OCI-M2 (cell line): Measurements from ENCODE around the gene TECRL.

ENCODE experiments used
- DNase-seq: peaks from one replicate; lab custom pipeline; 2025; ENCODE audit not compliant: unreplicated experiment; lab: John Stamatoyannopoulos, UW

TECRL gene, protein sequence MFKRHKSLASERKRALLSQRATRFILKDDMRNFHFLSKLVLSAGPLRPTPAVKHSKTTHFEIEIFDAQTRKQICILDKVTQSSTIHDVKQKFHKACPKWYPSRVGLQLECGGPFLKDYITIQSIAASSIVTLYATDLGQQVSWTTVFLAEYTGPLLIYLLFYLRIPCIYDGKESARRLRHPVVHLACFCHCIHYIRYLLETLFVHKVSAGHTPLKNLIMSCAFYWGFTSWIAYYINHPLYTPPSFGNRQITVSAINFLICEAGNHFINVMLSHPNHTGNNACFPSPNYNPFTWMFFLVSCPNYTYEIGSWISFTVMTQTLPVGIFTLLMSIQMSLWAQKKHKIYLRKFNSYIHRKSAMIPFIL

GRCh38 chr4:64409300-64409699, at the start of gene TECRL:
Gene TECRL (minus strand): TSS chr4:64409450. CDS start chr4:64409351, 99 bp downstream.
- DNase-seq = no peak

- DNase-seq = no peak
Measured at GRCh38 chr4:64432674-64433073, 23.4 kb upstream of the TECRL start.

DNA sequence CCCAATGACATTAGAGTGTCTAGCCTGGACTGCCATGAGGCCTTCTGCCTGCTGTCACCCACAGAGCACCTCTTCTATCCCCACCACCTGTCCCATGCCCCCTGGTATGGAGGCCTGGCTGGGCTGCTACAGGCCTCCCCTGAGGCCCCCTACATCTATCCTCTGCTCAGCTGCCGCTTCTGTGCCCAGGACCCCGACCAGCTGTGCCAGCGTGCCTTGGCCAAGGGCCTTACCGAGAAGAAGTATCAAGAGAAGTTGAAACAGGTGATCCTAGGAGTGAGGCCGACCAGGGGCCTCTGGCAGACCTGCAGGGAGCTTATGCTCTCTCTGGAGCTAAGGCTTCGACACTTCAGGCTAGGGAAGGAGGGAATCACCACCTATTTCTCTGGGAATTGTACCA, 21.7 kb upstream of the TECRL start:
- DNase-seq = no peak

DNA sequence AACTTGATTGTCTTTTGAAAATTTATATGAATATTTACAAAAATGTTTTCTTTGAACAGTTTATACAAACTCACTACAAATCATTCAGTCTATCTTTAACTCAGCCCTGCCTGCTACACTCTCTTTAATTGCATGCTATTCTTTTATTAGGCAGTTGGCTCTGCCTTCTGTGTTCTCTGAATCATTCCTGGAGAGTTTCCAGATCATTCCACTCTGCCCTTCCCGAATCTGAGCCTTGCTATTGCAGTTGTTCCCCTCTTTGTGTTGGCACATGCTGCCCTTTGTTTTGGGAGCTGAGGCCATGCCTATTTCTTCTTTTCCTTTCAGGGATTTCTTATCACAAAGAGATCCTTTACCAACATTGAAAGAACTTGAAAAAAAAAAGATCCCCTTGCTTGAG, 8.7 kb upstream of the TECRL start:
- no peak for DNase-seq

GRCh38 chr4:64407000-64407399, 2.2 kb downstream of the TECRL start:
- DNase-seq = no peak

DNA sequence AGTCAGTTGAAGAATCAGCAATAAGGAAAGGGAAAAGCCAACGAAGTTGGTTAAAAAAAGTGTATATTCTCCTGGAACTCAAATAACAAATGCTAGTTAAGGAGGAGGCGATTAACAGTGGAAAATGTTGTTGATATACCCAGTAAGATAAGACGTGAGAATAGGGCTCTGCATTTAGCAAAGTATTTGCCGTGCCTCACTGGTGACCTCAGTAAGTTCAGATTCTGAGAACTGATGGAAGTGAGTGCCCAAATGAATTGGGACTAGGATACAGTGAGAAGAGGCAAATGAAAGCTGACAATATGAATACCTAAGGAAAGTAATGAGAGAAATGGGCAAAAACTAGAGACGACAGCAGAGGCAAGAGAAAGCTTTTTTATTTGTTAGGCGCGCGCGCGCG, 3.5 kb downstream of the TECRL start:
- DNase-seq = no peak

DNA sequence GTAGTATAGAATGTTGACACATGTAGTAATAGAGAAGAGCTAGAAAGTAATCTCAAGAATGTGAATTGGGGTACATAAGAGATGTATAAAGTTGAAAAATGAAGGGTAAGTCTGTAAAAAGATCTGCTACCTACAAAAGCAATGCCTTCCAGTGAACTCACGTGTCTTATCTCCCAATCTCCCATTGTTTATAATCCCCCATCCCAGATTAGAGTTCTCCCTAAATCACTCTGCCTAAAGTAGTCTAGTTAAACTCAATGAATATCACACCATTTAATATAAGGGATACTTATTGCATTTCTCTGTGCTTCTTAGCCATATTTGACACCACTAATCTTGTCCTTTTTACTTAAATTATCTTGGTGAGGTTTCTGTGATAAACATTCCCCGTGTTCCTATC, 6.6 kb downstream of the TECRL start:
- no peak for DNase-seq

GRCh38 chr4:64399313-64400109, 9.7 kb downstream of the TECRL start:
- no peak for DNase-seq

GRCh38 chr4:64394469-64394868, 14.8 kb downstream of the TECRL start:
- no peak for DNase-seq

DNA sequence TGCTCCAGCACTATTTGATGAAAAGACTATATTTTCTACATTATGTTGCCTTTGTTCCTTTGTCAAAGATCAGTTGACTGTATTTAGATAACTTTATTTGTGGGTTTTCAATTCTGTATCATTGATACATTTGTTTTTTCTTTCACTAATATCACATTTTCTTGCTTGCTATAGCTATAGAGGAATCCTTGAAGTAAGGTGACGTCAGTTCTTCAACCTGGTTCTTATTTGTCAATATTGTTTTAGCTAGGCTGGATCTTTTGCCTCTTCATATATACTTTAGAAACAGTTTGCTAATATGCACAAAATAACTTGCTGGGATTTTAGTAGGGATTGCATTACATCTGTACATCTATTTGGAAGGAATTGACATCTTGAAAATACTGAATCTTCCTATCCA, 21.0 kb downstream of the TECRL start:
- no peak for DNase-seq

DNA sequence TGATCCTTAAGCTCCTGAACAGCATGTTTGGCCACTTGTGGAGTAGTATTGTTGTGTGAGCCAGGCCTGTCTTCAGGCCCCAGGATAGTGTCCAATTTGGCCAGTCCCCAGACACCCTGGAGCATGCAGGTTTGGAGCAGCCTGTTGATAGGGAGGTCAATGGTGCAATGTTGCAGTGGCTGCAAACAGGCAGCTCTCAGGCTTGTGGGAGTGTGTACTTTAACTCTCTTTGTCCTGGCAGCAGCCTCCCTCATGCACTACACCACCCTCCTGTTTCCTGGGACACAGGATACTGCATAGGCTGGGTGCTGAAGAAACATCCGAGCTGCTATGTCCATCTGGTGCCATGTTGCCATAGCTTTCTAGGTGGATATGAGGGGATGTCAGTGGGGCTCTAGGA, 24.0 kb downstream of the TECRL start:
- no peak for DNase-seq

GRCh38 chr4:64384237-64385203, 24.7 kb downstream of the TECRL start:
- DNase-seq = no peak

DNA sequence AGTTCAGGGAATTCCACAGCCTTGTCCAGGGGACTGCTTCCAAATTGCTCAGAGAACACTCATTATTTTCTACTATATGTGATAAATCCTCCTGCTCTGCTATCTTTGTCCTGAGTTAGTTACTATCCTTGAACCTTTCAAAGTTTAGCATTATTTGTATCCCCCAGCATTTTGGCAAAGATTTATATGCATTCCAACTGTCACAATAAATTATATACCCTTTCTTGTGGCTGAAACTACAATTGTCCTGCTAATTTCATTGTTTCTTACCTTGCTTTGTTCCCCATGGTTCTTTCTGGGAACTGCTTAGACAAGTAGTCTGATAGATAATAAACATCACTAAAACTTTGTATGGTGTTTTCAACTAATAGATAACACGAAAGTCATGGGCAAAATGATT, 40.5 kb downstream of the TECRL start:
- DNase-seq = no peak

DNA sequence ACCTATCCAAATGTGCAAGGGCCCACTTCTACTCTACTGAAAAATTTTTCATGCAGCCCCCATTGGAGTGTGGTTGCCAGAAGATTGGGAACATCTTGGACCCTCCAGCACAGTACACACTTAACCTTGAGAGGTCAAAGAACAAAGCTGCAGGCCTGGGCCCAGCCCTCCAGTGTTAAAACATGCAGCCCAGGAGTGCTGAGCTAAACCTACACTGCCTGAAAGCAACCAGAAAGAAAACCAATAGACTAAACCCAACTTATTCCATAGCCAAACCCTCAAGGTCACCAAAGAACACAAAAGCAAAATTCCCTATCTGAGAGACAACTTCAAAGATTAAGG, 47.9 kb downstream of the TECRL start:
- DNase-seq = no peak

- no peak for DNase-seq
Measured at GRCh38 chr4:64360664-64361398, 48.4 kb downstream of the TECRL start.

DNA sequence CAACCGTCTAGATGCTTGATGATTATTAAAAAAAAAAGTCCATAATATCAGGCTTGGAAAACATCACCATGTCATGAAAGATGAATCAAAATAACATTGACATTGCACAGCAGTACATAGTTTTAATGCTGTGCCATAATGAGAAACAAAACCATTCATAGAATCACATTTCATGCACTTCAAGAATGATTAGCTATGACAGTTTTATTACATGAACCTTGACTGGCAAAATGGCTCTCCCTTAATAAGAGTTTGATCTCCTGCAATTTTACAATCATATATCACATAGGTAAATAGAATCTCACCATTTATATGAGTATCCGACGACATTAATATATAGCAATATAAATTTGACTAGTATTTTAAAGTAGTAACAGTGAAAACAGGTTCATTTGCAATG, 49.8 kb downstream of the TECRL start:
- no peak for DNase-seq

DNA sequence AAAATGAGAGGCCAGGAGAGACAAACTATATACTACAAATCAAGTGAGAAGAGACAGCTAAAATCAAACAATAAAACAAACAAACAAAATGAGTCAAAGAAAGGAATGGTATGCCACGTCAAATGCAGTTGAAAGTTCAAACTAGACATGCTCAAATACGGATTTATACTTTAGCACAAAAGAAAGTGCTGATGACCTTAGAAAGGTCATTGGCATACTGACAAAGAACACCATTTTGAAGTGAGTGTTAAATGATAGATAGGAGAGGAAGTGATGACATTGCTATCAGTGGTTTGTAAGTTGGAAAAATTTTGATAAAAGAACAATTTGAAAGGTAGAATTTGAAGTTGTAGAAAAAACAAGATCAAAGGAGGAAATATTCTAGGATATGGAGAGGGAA, 55.3 kb downstream of the TECRL start:
- no peak for DNase-seq

- DNase-seq = no peak
Measured at GRCh38 chr4:64341711-64342110, 67.5 kb downstream of the TECRL start.

DNA sequence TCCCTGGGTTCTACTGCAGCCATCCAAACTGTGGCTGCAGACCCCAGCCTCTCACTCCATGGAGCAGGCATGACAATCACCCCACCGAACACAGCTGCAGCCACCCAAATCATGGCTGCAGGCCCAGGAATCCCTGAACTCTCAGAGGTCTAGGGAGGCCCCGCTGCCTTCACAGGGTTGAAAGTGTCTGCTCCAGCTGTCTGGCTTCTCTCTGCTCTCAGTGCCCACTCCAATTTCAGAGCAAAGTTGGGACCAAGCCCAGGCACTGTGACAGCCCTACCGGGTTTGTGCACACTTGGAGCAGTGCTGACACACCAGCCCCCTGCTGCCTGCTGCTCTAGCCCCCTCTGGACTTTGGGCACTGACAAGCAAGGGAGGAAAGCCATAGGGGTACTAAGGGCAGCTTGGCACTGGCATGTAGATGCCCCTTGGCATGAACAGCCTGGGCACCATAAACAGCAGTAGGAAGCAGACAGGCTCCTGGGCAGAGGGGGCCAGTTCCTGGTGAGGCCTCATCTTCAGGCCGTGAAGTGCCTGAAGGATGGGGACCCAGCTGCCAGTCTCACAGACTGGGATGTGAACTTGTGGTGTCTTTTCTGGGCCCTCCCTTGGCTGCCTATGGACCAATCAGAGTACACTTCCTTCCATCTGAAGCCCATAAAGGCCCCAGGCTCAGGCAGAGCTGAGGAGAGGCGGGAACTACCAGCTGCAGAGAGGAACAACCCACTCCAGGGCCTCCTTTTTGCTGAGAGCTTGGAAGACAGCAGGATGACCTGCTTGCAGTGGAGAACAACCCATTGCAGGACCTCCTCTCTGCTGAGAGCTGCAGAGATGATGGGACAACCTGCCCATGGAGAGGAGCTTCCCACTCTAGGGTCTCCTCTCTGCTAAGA, 68.8 kb downstream of the TECRL start:
- DNase-seq = no peak

GRCh38 chr4:64334964-64335363, 74.3 kb downstream of the TECRL start:
- no peak for DNase-seq
